Measurements from ENCODE around the gene TMEM250.
A peak's percentile ranks its signal among the peaks of the same experiment; 100 is the strongest.

Gene TMEM250

GRCh38 chr9:136093995-136094881 lies 24.4 kb downstream of the TMEM250 start:
- DNase-seq (ENCODE audit: low spot score), result peak; percentile 78

GRCh38 chr9:136093346-136093986 lies 25.2 kb downstream of the TMEM250 start:
- DNase-seq (ENCODE audit: low spot score), result no peak

- no peak for DNase-seq (ENCODE audit: low spot score)
Measured at GRCh38 chr9:136092741-136093140, 25.9 kb downstream of the TMEM250 start.

GRCh38 chr9:136092353-136092650 lies 26.4 kb downstream of the TMEM250 start:
- no peak for DNase-seq (ENCODE audit: low spot score)

DNA sequence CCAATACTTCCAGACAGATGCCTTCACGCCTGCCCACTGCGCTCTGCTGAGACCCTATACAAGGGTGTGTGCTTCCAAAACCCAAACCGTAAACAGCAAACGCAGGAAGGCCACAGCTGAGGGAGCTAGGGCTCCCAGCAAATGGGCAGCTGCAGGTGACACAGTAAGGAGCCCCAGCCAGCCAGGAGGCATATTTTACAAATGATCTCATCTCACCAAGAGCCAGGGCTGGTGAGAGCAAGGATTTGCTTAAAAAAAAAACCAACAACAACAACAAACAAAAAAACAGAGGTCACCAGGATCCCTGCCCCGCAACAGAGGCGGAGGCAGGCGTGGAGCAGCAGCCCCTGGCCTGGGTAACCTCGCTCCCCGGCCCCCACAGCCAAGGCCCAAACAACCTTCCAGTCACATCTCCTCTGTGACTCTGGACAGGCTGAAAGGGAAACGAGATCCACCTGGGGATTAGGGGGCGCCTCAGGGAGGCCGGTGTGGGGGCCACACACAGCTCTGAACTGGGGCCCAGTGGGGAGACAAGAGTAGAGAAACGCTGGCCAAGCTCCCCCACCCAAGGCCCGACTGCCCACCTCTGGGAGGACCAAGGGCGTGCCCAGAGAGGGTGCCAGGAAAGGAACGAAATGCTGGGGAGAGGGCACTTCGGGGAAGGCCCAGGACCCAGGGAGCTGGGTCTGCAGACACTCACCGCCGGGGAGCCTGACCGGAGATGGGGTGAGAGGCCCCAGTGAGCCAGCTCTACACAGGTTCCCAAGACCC lies 26.9 kb downstream of the TMEM250 start:
- DNase-seq (ENCODE audit: low spot score), result no peak

DNA sequence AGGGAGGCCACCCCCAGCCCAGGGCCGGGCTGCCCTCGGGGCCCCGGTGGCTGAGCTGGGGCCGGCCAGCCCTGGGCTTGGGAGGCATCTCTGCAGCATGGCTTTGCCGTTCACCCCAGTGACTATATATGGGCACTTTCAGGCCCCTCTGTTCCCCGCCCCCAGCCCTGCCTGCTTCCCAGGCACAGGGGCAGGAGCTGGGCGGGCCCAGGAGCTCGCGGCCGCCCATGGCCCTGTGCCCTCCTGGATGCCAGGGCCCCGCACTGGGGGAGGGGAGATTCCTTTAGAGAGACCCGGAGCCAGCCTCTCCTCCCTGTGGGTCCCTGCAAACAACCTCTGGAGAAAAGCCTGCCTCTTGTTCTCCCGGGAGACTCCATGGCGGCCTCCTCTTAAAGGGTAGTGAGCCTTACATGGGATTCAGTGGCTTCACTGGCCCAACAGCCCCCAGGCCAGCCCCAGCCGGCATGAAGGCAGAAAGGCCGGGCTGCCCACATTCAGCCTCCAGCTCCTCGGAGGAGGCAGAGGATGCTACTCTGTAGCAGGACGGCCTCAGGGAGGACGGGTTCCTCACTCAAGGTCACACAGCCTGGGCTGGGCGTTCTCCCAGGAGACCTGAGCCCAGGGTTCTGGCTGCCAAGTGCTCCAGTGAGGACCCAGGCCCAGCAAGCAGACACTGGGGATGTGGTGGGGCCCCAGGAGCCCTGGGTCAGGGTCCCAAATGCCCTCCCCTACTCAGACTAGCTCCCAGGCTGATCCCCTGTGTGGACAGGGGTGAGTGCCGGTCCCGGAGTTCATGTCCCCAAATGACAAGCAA lies 27.7 kb downstream of the TMEM250 start:
- no peak for DNase-seq (ENCODE audit: low spot score)

- no peak for DNase-seq (ENCODE audit: low spot score)
Measured at GRCh38 chr9:136090056-136090735, 28.5 kb downstream of the TMEM250 start.

DNA sequence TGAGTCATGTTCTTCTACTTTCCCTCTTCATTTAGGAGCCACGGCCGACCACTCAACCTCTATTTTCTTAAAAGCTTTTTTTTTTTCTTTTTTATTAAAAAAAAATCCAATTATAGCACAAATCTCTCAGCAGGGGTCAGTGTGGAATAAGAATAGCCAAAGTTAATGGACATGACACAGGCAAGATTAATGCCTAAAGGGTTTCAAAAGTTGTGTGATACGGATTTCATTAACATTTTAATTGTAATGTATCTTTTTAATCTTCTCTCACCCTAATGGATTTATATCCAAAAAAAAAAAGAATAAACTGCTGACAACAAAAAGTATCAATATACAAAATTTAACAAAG lies 29.0 kb downstream of the TMEM250 start:
- DNase-seq (ENCODE audit: low spot score), result no peak

GRCh38 chr9:136088939-136089696 lies 29.6 kb downstream of the TMEM250 start:
- DNase-seq (ENCODE audit: low spot score), result peak; percentile 37

- DNase-seq (ENCODE audit: low spot score), result peak; percentile 11
Measured at GRCh38 chr9:136088481-136088938, 30.2 kb downstream of the TMEM250 start.

- peak; percentile 5 for DNase-seq (ENCODE audit: low spot score)
Measured at GRCh38 chr9:136087741-136088480, 30.8 kb downstream of the TMEM250 start.

- no peak for DNase-seq (ENCODE audit: low spot score)
Measured at GRCh38 chr9:136086951-136087740, 31.5 kb downstream of the TMEM250 start.

- DNase-seq (ENCODE audit: low spot score), result peak; percentile 63
Measured at GRCh38 chr9:136086213-136086881, 32.3 kb downstream of the TMEM250 start.

DNA sequence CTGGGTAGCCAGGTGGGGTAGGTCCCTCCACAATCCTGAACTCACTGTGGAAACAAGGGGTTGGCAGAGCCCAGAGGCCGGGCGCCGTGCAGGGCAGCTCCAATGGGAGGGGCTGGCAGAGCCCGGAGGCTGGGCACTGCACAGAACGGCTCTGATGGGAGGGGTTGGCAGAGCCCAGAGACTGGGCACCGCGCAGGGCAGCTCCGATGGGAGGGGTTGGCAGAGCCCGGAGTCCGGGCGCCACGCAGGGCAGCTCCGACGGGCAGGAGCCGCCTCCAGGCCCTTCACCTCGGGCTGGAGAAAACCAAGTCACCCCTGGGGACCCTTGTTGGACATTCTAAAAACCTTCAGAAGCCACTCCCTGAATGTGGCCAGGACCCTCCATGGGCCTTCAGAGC lies 32.9 kb downstream of the TMEM250 start:
- DNase-seq (ENCODE audit: low spot score), result no peak

DNA sequence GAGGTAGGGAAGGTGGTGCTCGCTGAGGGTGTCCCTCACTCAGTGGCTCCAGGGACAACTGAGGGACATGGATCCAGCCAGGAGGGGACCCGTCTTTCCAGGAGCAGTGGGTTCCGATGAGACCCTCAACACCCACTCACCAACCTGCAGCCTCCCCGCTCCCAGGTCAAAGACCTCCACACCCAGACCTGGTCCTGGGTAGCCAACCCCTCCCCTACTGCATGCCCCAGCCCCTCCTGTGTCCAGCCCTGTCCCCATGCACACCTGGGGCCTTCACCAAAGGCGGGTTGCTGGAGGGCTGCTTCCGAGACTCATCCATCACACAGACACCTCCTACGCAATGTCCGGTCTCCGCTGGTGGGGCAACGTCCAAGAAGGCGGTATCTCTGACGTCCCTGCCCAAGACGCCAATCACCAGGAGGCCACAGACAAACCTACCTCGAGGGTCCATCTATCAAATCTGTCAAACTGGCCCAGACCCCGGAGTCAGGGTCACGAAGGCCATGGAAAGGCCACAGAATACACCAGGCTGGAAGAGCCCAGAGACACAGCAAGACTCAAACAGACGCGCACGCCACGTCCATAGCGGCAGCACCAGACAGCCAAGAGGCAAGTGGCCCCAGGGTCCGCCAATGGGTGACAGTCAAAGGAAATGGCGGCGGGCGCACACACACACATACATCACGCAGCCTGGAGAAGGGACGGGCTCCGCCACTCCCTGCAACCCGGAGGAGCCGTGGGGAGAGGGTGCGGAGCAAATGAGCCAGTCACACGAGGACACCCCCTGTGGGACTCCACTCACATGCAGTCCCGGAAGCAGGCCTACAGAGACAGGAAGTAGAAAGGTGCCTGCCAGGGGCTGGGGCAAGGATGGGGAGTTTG lies 34.4 kb downstream of the TMEM250 start:
- no peak for DNase-seq (ENCODE audit: low spot score)

DNA sequence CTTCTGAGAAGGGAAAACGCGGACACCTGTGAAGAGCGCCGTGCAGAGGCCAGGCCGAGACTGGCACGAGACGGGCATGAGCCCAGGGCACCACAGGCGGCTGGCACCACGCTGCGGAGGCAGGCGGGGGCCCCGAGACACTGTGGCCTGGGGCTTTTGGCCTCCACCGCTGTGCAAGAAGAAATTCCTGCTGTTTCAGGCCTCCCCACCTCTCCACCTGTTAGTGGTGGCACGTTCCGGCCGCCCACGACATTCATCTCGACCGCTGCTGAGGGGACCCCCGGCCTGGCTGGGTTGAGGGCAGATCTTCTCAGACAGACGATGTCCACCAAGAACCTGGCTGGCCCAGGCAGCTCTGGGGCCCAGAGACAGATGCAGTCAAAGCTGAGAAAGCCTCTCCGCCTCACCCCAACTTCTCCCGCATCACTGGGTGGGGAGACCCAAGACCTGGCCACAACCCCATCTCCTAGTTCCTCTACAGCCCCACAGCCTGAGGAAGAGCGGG lies 35.1 kb downstream of the TMEM250 start:
- no peak for DNase-seq (ENCODE audit: low spot score)

All from iPS-NIHi11 (cell line).